HG03575 (cell line): ENCODE data around the gene DLG2.
"Not testable (repeated sequence)": the region's sequence is repeated elsewhere in the genome, so short reads cannot be mapped to it uniquely, and the experiment has no call there.

Experiments used
- ATAC-seq: cut with Tn5 transposase; IDR thresholded peaks from one replicate; pipeline ENCODE4 v1.9.1; 2021; ENCODE audit not compliant: unreplicated experiment, insufficient number of reproducible peaks, low FRiP score; ENCODE audit errors: extremely low read depth

Gene DLG2

DNA sequence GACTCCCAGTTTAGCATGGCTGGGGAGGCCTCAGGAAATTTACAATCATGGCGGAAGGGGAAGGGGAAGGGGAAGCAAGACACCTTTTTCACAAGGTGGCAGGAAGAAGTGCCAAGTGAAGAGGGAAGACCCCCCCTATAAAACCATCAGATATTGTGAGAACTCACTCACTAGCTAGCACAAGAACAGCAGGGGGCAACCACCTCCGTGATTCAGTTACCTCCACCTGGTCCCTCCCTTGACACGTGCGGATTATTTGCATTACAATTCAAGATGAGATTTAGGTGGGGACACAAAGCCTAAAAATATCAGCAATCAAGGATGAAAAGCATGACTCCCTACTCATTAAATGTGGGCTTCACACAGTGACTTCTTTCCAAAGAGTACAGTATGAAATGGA lies 2186.0 kb downstream of the DLG2 start:
- ATAC-seq = no peak

DNA sequence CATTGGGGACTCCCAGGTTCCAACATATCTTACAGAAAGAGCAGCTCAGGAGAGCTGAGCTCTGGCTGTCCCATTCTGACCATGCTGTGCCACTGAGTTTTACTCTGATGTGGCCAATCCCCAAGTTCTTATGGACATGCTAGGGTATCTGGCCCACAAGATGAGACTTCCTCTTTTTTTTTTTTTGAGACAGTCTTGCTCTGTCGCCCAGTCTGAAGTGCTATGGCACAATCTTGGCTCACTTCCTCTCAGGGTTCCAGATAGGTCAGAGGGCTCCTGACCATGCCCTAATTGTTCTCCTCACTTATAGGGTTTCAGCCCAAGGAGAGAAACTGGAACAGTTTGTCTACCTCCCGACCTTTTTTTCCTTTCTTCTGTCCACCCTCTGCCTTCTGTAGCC lies 2188.7 kb downstream of the DLG2 start:
- ATAC-seq = no peak

DNA sequence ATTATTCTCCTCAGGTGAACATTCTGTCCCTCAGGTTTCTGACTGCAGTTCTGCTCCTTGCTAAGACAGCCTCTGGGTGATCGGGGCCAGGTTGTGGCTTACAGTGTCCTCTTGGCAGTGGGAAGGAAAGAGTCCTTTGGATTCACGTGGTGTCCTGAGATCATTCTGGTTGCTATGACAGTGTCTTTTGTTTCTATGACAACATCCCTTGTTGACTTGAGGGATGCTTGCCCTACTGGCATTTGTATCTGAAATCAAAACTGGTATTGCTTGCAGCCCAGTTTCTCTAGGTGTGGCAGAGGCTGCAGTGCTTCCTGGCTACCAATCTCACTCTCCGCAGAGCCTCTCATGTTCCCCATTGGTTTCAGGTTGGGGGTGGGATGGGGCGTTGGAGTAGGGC lies 2189.2 kb downstream of the DLG2 start:
- no peak for ATAC-seq

DNA sequence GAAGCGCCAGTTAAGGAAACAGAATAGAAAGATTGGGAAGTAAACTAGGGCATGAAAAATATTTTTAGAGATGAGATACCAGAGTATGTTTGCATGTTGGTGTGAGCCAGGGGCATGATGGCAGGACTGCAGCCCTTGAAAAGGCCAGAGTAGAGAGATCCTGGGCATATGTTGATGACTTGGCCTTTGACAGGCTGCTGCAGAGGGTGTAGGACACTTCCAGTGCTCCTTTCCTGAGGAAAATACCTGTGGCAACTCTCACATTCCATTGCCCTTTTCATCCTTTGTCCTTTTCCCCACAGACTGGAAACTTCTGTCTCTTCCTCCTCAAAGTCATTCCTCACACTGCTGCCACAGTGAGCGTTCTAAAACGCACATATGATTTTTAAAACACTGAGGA lies 2190.3 kb downstream of the DLG2 start:
- ATAC-seq = no peak

DNA sequence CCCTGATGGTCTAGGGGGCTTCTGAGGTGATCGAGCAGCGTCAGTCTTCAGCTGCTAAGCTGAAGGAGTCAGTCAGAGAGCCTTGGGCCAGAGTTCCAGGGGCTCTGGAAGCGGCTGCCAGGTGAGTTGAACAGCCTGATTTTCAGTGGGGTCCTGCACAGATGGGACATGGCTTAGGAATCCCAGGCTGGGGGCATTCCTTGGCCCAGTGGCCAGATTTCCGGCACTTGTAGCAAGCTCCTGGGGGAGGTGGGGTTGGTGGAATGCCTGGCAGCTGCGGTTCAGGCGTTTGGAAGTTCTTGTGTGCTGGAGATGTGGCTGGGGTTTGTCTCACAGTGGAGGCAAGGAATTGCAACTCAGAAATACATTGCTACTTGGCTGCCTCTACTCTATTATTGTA lies 2192.3 kb downstream of the DLG2 start:
- not testable (repeated sequence) for ATAC-seq

DNA sequence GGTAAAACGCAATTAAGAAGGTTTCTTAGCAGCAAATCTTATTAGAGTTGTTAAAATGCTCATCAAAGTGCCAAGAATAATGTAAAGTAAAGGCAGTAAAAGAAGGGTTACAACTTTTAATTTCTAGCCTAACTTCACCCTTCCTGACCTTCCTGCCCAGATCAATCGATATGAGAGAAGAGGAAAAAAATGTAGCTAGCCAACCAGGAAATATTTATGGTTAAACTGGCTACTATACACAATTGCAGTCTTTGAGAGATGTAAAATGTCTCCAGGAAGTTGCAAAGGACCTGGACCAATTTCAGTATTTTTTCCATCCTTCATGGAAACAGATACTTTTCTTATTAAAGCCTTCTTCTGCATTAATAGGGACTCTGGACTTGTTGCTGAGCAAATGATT lies 2199.2 kb downstream of the DLG2 start:
- ATAC-seq = no peak

DNA sequence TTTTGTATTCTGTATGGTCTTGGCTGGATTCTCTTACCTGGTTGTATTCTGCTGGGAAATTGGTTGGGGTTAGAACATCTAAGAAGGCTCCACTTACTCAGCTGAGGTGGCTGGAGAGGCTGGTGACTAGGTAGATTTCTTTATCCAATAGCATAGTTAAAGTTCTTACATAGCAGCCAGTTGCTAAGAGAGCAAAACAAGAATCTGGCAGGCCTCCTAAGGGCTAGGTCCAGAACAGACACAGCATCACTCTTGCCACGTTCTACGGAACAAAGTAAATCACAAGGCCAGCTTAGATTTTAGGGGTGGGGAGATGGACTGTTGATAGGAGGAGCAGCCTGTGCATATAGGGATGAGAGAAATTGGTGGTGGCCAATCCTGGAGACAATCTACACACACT lies 2199.6 kb downstream of the DLG2 start:
- no peak for ATAC-seq

DNA sequence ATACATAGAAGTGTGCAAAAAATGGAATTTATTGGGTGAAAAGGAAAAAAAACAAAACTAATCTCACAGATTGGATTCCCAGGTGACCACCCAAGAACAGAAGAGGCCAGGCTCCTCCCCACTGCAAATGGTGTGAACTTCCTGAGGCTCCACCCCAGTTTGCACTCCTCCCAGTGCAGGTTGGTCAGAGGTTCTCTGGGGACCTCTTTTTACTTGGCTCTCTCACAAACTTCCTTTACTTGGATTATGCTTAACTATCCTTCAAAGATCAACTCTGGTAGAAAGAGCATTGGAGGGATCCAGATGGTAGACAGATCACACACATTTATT lies 2202.0 kb downstream of the DLG2 start:
- no peak for ATAC-seq

DNA sequence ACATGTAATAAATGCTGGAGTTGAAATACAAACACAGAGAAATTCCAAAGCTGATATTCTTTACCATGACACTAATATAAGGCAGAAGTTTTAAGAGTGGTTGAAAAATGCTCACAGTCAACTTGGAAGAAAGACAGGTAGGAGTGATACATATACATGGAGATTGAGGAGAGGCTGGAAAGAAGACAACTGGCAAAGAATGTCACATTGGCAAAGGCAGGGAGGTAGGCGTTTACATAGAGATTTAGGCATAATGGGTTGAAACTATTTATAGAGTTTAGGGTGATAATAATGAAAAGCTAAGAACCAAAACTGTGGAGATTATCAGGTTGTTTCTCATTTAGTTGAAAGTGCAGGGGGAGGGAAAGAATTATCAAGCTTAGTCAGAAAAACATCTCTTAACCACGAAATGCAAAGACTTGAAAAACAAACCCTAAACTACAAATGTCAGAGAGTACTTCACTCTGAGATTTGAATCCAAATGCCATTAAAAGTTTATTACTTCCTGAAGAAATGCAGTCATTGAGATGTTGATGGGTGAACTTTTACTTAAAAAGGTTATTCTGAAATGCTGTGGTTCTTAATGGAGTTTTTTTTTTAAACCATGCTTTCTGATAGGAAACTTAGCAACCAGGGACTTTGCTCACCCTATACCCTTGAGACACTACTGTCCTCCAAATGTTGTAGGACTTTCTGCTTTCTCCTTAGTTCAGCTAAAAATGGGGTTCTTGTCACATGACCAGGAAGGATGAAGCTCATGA lies 2202.6 kb downstream of the DLG2 start:
- no peak for ATAC-seq

DNA sequence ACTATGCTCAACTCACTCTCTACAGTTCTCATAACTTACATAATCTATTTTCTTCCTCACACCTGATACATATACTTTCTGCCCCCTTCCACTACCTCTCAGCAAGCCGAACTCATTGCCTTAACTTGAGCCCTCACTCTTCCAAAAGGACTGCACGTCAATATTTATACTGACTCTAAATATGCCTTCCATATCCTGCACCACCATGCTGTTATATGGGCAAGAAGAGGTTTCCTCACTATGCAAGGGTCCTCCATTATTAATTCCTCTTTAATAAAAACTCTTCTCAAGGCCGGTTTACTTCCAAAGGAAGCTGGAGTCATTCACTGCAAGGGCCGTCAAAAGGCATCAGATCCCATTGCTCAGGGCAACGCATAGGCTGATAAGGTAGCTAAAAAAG lies 2204.5 kb downstream of the DLG2 start:
- ATAC-seq = not testable (repeated sequence)

DNA sequence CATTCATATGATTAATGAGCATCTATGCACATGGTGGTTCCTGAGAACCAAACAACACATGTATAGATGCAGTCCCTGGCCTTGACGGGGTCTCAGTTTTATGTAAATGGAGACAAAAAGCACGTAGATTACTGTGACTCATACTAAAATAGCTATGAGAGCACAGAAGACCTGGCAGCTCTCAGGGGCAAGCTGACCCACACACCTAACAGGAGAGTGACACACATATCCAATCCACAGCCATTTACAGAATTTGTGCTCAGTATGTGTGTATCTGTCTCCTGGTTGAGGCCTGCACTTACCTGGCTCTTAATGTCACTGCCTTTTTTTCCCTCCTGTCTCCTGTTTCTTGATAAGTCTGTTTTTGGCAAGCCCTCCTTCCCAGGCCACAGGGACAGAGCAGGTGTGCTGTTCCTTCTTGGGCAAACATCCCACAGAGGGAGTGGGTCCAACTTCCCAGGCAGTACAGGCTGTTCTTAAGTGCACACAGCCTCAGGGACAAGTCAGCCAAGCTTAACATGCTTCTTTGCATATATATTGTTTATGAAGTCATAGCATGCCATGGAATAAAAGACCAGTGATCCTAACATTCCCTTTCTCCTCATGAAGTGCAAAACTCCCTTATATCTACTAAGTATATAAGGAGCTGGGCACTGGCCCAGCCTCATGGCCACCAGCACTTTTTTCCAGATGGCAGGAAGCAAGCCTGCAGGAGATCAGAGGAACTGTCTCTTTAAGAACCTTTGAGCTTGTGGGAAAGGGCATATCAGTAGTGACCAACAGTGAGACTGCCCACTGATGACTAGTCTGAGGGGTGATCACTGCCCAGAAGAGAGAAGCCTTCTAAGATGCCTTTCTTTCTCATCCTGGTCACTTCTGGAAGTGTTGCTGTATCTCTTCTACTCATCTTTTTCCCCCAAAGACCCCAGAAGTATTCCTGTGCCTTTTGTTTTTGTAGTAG lies 2216.3 kb downstream of the DLG2 start:
- ATAC-seq = no peak

DNA sequence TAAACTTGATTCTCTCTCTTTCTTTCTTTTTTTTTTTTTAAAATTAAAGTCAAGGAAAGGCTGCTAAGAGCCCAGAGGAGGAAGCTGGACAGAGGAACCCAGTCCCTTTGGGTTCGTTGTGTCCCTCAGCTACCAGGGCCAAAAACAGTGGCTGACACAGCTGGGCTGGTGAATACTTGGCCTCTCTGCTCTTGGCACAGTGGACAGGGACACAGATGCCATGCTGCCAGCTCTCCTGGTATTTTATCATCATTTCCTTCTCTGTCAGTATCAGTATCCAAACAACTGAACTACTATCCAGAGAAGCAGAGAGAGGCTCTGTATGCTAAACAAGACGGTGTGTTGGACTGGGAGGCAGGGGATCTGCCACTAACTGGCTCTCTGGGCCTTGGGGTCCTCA lies 2217.3 kb downstream of the DLG2 start:
- no peak for ATAC-seq

DNA sequence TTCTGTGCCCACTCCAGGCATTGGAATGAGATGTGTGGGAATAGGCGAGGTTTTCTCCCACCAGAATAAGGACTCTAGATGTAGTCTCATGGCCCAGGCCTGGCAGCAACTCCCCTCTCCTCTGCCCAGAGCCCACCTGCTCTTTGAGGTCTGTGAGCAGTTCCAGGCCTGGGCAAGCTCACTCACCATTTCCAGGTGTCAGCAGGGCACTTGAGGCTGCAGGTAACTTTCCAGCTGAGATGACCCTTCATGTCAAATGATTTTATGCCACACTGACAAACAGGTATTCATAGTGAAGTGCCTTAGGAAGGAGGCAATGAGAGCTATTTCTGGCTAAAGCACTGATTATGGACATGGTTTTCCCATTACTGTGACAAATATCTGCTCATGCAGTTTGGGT lies 2217.7 kb downstream of the DLG2 start:
- no peak for ATAC-seq

DNA sequence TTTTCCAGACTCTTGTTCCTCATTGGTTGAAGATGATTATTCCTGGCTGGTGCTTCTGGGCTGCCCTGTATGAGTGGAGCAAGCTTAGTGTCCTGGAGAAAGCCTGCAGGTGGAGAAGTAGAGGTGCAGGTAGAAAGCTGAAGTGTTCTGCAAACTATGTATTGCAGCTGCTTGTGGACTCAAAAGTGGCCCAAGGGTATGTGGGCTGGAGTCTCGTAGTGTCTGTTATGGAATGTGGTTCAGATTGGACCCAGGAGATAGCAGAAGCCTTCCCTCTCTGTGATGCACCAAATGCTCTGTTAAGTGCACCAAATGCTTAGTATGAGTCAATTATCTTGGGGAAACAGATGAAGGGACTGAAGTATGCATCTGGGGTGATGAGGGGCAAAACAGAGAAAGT lies 2218.2 kb downstream of the DLG2 start:
- ATAC-seq = no peak
